HFFc6 (cell line): ENCODE measurements around the gene SLC7A7. TPM values are rescaled to one million over a fixed set of nuclear protein-coding genes. Genes with fewer than 3 reads are reported as not detected.
A peak's percentile ranks its signal among the peaks of the same experiment; 100 is the strongest.

ENCODE experiments used
- DNase-seq: peaks from one replicate; pipeline ENCODE4 v3.0.0-alpha.2; 2018
- H3K27ac Mint-ChIP-seq: 2 replicates; pipeline ENCODE4 v1.8.0; 2020; ENCODE audit warnings: mild to moderate bottlenecking, mixed read lengths
- H3K27me3 Mint-ChIP-seq: 2 replicates; pipeline ENCODE4 v1.8.0; 2021; ENCODE audit warnings: mild to moderate bottlenecking, moderate library complexity, mixed read lengths; ENCODE audit not compliant: insufficient read depth
- H3K36me3 Mint-ChIP-seq: 2 replicates; pipeline ENCODE4 v1.8.0; 2021; ENCODE audit warnings: low read depth, mixed read lengths
- H3K4me1 Mint-ChIP-seq: 2 replicates; pipeline ENCODE4 v1.8.0; 2020; ENCODE audit warnings: low read depth, mixed read lengths
- H3K4me3 Mint-ChIP-seq: 2 replicates; pipeline ENCODE4 v1.8.0; 2020; ENCODE audit warnings: mild to moderate bottlenecking, moderate library complexity, mixed read lengths
- H3K9me3 Mint-ChIP-seq: 2 replicates; pipeline ENCODE4 v1.8.0; 2020; ENCODE audit warnings: mild to moderate bottlenecking, mixed read lengths
- total RNA-seq, 6 experiments: library from RNA; stranded (reverse); fragmentation: NEBNext Ultra II Directional; extraction: Animal tissue kit (Norgen Biotek cat#: 25700); gene quantifications; 2 replicates in 1 of 6; 3 replicates in 5 of 6; pipeline ENCODE4 v1.2.3, GENCODE V29; 2021
- TF ChIP-seq, protein P1 (sequence below): fragments of 200-600 bp; sonication (generic); IDR thresholded peaks from 2 replicates; pipeline ENCODE4 v1.5.0; 2021; ENCODE audit warnings: antibody characterized with exemption, mild to moderate bottlenecking

Gene SLC7A7
- total RNA-seq, 6 experiments from 2014 or later: 0.31 to 1.3 (median 0.56) TPM

DNA sequence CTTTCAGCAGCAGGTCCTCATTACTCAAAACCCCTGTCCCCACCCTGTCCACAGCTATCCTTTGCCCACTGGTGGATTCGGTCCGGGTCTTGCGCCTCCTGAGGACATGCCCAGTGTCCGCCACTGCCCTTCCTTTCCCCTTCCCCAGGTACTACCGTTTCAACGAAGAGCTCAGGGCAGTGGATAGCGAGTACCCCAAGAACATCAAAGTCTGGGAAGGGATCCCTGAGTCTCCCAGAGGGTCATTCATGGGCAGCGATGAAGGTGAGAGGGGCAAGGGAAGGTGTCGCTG is 29.8 kb upstream of the SLC7A7 start:
- Mint-ChIP-seq H3K9me3 (no peaks in the 10 kb centered on the region), H3K27ac (peak overlapping the region; percentile 63), H3K4me1 (peaks cover 62% of the 10 kb centered on the region), H3K4me3 (no peak overlapping the region), H3K27me3 (peaks cover 2% of the 10 kb centered on the region), H3K36me3 (peaks cover 36% of the 10 kb centered on the region)
- TF ChIP-seq, protein P1, sequence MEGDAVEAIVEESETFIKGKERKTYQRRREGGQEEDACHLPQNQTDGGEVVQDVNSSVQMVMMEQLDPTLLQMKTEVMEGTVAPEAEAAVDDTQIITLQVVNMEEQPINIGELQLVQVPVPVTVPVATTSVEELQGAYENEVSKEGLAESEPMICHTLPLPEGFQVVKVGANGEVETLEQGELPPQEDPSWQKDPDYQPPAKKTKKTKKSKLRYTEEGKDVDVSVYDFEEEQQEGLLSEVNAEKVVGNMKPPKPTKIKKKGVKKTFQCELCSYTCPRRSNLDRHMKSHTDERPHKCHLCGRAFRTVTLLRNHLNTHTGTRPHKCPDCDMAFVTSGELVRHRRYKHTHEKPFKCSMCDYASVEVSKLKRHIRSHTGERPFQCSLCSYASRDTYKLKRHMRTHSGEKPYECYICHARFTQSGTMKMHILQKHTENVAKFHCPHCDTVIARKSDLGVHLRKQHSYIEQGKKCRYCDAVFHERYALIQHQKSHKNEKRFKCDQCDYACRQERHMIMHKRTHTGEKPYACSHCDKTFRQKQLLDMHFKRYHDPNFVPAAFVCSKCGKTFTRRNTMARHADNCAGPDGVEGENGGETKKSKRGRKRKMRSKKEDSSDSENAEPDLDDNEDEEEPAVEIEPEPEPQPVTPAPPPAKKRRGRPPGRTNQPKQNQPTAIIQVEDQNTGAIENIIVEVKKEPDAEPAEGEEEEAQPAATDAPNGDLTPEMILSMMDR: no peak
- no peak for DNase-seq

DNA sequence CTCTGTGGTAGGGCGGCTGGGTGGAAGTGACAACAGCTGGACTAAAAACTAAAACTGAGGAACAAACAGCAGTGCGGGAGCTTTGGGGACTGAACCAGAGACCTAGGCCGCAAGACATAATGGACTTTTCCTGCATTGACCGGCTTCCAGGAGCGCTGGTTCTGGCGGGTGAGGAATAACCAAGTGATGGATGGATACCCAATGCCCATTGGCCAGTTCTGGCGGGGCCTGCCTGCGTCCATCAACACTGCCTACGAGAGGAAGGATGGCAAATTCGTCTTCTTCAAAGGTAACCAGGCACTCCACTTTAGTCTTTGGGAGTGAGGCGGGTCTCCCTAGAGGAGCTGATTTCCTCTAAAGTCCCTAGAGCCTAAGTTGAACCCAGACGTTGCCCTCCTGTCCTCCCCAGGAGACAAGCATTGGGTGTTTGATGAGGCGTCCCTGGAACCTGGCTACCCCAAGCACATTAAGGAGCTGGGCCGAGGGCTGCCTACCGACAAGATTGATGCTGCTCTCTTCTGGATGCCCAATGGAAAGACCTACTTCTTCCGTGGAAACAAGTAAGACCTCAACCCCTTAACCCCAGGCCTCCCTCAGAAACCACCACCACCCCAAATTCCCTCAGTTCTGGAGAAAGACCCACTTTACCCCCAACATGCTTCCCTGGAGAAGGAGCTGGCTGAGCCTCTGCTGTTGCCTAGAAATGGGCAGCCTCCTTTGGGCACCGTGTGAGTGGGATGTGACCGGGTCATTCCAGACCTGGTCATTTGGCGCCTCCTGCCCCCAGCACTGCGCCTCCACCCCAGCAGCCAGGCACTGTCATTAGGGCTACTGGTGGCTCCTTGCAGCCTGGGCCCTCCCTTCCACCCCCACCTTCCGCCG is 29.2 kb upstream of the SLC7A7 start:
- Mint-ChIP-seq H3K4me1 (peaks cover 60% of the 10 kb centered on the region), H3K36me3 (peaks cover 36% of the 10 kb centered on the region), H3K4me3 (no peak overlapping the region), H3K27ac (peak overlapping the region; percentile 63), H3K9me3 (no peaks in the 10 kb centered on the region), H3K27me3 (peaks cover 2% of the 10 kb centered on the region)
- DNase-seq: no peak
- TF ChIP-seq, protein P1: no peak

DNA sequence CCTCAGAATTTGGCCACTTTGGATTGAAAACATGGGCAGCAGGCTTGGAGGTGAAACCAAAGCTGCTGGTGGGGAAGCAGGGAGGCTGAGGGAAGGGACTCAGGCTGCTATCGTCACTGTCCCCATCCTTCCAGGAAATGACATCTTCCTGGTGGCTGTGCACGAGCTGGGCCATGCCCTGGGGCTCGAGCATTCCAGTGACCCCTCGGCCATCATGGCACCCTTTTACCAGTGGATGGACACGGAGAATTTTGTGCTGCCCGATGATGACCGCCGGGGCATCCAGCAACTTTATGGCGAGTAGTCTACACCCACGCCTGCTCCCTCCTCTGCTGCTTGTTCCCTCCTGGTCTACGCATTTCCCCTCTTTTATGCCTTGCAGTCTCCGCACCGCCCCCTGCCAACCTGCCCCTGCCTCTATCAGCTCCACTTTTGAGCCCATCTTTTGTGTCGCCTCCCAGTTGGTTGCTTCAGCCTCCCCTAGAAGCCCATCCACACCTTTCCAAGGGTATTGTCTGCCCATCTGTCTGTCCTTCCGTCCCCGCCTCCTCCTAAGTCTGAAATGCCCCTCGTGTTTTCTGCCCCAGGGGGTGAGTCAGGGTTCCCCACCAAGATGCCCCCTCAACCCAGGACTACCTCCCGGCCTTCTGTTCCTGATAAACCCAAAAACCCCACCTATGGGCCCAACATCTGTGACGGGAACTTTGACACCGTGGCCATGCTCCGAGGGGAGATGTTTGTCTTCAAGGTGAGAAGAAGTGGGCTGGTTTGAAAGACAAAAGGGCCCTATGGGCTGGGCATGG is 28.1 kb upstream of the SLC7A7 start:
- Mint-ChIP-seq H3K4me3 (no peak overlapping the region), H3K27ac (peak overlapping the region; percentile 57; the same call in 1 of the 2 replicates), H3K27me3 (peaks cover 2% of the 10 kb centered on the region), H3K36me3 (peaks cover 42% of the 10 kb centered on the region), H3K9me3 (no peaks in the 10 kb centered on the region), H3K4me1 (peaks cover 60% of the 10 kb centered on the region)
- no peak for DNase-seq
- TF ChIP-seq, protein P1: no peak

DNA sequence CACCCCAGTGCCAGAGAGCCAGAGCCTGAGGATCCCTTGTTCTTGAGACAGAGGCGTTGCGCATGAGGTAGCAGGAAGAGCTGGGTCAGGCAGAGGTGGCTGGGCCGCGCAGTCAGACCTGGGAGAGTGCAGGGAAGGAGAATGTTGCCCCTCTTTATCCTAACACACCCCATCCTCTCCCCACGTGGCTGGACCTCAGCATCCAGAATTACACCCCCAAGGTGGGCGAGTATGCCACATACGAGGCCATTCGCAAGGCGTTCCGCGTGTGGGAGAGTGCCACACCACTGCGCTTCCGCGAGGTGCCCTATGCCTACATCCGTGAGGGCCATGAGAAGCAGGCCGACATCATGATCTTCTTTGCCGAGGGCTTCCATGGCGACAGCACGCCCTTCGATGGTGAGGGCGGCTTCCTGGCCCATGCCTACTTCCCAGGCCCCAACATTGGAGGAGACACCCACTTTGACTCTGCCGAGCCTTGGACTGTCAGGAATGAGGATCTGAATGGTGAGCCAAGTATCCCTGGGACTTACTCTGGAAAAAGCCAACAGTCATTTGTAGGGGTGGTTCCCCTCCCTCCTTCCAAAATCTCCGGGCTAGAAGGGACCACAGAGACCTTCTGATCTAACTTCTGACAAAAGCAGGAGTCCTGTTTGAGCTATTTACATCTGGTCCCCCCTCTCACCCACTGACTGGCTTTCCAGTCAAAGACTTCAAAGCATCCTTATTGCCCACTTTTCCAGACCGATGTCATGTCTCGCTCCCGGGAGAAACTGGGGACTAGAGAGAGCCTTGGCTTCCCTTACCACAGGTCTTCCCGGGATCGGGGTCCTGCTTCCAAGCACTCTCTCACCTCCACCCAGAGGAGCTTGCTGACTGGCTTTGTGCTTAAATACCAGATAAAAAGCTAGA is 27.2 kb upstream of the SLC7A7 start:
- TF ChIP-seq, protein P1: no peak
- H3K4me1 Mint-ChIP-seq: peaks cover 53% of the 10 kb centered on the region
- no peaks in the 10 kb centered on the region for H3K9me3 Mint-ChIP-seq
- peaks cover 48% of the 10 kb centered on the region for H3K36me3 Mint-ChIP-seq
- no peak overlapping the region for H3K4me3 Mint-ChIP-seq
- H3K27me3 Mint-ChIP-seq: peaks cover 2% of the 10 kb centered on the region
- no peak for DNase-seq
- H3K27ac Mint-ChIP-seq: peak overlapping the region; percentile 93

- Mint-ChIP-seq H3K9me3 (no peaks in the 10 kb centered on the region), H3K4me3 (no peak overlapping the region), H3K4me1 (peaks cover 49% of the 10 kb centered on the region), H3K27me3 (peaks cover 2% of the 10 kb centered on the region), H3K27ac (peak overlapping the region; percentile 93), H3K36me3 (peaks cover 53% of the 10 kb centered on the region)
- DNase-seq: no peak
- TF ChIP-seq, protein P1: no peak
These were observed 26.5 kb upstream of the SLC7A7 start for GRCh38 chr14:22841769-22842168.
